ENCODE data around the gene TNFRSF6B.

TNFRSF6B gene

DNA sequence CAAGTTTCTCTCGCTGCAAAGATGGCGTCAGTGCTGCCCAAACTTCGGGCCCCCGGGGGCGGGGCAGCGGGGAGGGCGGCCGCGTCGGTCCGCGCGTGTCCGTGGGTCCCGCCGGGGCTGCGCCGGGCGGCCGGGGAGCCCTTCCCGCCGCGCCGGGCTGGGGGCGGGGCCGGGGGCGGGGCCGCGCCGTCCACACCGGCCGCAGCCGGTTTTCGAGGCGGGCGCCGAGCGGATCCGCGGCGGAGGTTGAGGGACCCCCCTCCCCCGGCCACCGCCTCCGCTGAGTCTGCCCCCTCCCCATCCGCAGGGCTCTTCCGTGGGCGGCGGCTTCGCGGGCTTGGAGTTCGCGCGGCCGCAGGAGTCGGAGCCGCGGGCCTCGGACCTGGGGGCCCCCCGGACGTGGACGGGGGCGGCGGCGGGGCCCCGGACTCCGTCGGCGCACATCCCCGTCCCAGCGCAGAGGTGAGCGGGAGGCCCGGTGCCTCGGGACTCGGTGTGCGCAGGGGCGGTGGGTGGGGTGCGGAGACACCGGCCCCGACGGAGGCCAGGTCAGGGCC, 43.7 kb downstream of the TNFRSF6B start:
- no peak for DNase-seq

DNA sequence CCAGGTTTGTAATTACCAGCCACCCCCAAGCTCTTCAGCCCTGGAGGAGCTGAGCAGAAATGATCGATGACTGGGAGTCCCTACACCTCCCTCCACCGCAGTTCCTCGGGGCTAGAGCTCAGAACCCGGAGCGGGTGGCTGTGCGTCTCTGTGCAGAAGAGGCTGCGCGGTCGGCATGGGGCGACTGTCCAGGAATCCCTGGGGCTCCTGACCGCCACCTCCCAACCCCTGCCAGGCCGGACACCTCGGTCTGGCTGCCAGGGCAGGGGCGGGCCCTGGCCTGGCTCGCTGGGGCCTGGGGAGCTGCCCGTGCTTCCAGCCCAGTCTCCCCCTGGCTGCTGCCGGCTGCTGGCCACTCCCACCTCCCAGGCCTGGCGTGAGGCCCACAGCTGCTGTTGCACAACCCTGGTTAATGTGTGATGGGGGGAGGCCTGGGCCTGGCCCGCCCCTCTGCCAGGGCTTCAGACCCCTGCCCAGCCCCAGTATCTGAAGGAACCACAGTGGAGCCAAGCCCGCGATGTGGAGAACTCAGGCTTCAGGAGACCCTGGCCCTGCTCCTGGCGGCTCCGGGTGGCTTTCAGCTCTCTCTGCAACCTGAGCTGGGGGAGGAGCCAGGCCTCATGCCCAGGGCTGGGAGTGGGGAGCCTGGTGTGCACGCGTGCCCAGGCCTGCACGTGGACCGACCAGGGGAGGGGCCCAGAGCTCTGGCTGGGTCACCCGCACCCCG, 44.3 kb downstream of the TNFRSF6B start:
- peak; percentile 77 for DNase-seq

DNA sequence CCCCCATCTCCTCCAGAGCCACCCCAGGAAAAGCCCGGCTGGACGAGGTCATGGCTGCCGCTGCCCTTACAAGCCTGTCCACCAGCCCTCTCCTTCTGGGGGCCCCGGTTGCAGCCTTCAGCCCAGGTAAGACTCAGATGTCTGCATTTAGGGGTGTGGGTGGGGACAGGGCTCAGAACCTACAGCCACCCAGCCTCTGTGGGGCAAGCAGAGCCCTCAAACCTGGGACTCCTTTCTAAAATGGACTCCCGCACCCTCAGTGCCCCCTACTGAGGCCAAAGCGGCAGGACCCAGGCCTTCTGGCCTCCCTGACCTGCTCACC, 44.9 kb downstream of the TNFRSF6B start:
- no peak for DNase-seq

DNA sequence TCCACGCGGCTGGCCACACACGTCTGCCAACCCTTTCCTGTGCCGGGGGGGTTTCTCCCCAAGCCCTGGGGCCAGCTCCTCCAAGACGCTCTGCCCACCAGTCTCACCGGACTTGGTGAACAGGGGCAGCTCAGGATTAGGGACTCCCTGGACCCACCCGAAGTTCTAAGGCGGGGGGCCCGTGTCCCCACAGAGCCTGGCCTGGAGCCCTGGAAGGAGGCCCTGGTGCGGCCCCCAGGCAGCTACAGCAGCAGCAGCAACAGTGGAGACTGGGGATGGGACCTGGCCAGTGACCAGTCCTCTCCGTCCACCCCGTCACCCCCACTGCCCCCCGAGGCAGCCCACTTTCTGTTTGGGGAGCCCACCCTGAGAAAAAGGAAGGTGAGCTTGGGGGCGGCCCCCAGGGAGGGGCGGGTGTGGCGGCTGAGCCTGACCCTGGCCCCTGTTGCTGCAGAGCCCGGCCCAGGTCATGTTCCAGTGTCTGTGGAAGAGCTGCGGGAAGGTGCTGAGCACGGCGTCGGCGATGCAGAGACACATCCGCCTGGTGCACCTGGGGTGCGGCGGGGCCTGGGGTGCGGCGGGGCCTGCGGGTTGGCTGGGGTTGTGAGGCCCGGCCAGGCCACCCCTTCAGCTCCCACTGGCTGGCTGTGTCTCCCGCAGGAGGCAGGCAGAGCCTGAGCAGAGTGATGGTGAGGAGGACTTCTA, 45.4 kb downstream of the TNFRSF6B start:
- no peak for DNase-seq

DNA sequence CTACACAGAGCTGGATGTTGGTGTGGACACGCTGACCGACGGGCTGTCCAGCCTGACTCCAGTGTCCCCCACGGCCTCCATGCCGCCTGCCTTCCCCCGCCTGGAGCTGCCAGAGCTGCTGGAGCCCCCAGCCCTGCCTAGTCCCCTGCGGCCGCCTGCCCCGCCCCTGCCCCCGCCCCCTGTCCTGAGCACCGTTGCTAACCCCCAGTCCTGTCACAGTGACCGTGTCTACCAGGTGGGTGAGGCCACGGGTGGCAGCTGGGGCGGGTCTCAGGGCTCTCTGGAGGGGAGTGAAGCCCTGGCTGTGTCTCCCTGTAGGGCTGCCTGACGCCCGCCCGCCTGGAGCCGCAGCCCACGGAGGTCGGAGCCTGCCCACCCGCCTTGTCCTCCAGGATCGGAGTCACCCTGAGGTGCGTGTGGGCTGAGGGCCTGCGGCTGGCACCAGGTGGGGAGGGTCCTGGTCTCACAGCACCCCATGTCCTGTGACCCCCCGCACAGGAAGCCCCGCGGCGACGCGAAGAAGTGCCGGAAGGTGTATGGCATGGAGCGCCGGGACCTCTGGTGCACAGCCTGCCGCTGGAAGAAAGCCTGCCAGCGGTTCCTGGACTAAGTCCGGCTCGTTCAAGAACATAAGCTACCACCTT, 46.1 kb downstream of the TNFRSF6B start:
- no peak for DNase-seq

DNA sequence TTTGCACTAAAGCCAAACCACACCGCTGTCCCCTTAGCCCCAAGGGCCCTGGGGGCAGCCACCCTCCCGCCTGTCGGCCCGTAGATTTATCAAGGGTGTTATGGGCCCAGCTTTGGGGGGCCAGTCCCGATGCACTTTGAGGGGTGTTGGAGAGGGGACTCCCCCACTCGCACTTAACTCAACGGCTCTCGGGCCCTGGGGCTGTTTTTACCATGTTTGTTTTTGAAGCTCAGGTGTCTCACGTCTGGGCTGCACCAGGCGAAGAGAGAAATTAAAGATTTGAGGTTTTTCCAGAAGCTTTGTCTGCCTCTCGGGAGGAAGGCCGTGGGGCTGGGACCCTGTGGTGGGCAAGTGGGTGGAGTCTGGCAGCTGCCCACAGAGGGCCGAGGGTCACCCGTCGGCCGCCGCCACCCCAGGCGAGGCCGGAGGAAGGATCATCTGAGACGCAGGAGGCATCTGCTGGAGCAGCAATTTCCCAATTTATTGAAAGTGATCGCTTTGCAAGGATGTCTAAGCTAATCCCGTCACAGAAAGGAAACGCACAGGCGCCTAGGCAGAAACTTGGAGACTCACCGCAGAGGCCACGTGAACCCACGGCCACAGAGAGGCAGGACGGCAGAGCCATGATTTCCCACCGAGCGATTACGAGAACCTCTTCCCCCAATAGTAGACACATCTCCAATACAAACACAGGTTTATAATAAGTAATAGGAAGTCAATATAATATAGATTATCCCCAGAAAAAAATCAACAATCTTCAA, 46.9 kb downstream of the TNFRSF6B start:
- DNase-seq = no peak

DNA sequence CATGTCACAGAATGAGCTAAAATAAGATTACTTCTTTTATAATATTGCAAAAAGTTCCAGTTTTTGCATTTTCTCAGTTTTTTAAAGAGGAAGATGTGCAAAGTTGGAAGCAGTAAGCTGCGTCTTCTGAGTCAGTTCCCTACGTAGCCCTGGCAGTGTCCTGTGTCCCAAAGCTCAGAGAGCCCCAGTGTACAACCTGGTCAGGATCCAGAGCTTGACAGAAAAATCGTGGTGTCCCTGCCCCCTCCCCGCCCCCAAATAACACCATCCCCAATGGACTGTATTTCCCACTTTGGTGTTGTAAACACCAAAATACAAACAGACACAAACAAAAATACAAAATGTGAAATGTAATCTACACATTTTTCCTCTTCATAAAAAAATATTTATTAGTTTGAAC, 47.7 kb downstream of the TNFRSF6B start:
- DNase-seq = no peak

DNA sequence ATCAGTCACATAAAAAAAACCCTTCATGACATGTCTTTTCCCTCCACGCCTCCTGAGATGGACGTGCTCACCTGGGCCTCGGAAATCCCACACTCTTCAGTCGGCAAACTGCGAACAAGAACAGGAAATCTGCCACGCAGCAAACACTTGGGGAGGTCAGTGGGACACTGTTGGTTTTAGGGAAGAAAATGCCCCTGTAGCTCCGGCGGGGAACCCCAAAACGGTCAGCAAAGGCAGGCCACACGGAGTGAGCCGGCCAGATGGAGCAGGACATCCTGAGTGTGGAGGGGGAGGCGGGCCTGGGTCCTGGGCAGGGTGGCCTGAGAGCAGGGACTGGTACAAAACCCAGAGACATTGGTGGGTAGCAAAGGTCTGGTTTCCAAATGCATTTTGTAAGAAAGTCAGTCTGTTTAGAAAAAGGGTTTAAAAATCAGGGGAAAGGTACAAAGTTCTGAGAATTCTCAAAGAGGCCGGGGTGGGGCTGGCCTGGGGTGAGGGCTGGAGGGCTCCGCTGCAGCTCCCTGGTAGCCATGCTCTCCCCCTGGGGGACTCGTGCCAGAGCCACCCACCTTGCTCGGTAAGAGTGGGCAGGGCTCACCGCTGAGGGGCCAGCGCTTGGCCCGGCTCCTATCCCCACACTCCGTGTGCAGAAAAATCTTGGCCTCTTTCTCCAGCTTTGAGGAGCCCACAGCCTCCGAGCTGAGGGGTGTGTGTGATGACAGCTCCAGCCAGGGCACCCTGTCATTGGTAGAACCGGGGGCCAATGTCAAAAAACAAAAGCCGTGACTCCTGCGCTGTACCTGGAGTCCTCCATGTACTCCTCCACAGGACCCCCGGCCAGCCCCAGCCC, 48.3 kb downstream of the TNFRSF6B start:
- DNase-seq = no peak

DNA sequence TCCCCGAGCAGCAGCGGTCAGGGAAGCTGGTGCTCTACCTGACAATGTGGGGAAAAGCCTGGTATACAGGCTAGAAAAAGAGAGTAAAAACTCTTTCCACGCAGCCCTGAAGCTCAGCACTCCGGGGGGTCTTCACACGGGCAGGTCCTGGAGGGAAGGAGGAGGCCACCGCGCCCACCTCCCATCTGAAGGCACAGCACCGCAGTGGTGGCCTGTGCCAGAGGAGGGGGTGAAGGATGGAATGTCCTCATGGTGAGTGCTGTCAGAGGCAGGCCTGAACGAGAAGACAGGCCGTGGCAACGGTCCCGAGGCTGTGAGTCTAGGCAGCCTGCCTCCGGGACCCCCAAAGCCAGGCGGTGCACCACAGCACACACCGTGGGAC, 49.0 kb downstream of the TNFRSF6B start:
- no peak for DNase-seq

DNA sequence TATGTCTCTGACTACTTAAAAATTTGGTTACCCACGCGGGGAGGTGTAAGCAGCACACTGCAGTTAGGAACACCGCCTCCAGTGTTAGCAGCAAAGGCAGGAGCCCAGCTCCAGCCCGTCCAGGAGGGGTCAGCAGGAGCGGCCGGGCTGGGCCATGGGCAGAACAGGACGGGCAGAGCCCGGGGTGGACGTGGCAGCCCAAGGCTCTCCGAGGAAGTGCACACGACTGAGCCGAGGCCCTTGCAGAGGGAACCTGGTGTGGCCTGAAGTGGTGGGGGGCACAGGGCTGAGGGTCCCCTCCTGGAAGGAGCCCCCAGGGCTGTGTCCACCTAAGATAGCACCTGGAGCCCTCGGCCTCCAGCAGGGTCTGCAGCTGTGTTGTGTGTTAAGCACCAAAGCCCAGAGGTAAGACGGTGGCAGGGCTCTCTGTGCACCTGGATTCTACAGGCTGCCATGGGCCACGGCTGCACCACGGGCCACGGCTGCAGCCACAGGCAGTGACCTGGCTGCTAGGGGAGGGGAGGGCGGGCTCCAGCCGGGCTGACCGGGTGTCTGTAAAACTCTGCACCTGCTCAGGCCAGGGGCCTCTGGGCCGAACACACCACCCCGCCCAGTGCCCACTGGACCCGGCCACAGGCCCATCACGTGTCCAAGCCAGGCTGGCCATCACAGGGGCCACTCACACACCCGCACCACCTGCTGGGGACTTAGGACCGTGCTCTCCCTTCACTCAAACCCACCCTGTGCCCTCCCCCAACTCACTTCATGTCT, 49.7 kb downstream of the TNFRSF6B start:
- DNase-seq = no peak

DNA sequence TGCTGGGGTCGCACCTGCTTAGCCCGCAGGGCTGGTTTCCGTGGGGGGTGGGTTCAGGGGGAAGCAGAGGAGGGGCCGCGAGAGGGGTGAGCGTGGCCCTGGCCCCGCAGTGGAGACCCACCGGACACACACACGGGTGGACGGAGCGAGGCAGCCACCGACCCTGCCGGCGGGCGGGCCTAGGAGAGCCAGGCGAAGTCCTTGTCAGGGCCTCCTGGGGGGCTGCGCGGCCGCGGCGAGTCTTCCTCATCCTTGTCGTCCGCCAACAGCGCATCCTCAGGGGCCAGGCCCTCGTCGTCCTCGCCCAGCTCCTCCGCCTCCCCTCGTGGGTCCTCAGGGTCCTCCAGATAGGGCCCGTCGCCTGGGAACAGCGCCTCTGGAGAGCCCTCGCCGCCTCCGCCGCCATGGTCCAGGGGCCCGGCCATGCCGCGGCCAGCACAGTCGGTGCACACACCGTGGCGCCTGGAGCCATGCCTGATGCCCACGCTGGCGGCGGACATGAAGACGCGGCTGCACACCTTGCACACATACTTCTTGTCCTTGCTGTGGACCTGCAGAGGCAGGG, 50.4 kb downstream of the TNFRSF6B start:
- no peak for DNase-seq

DNA sequence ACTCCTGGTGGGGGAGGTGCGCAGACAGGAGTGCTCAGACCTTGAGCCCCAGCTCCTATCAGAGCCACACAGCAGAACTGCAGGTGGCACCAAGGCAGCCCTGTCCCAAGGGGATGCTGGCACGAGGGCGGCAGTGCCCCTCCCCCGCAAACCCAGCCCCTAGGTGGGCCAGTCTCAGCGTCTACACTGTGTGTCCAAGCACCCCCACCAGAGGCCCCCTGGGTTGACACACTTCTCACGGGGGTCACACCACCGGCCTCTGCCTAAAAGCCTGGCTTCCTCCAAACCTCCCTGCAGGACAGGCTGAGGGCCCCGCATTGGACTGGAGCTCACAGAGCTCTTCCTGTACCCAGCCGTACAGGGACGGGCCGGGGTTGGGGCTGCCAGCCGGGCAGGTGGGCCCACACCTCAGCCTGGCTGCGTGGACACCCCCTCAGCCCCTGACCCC, 51.2 kb downstream of the TNFRSF6B start:
- no peak for DNase-seq
